Occipital lobe (tissue), 2 donors: ENCODE data around the gene SHISAL2A. TPM values are rescaled to one million over a fixed set of nuclear protein-coding genes. Genes with fewer than 3 reads are reported as not detected.
"Not testable (repeated sequence)": the region's sequence is repeated elsewhere in the genome, so short reads cannot be mapped to it uniquely, and the experiment has no call there.

Experiments used
- DNase-seq: peaks from one replicate; lab custom pipeline; 2025; lab: John Stamatoyannopoulos, UW
- total RNA-seq: library from RNA; depleted of rRNA; stranded (reverse); fragments of >200 nt; gene quantifications from one replicate; pipeline ENCODE4 v1.2.3, GENCODE V29; 2014

SHISAL2A gene
- total RNA-seq, 1 donor from 2014 or later, result not detected

DNA sequence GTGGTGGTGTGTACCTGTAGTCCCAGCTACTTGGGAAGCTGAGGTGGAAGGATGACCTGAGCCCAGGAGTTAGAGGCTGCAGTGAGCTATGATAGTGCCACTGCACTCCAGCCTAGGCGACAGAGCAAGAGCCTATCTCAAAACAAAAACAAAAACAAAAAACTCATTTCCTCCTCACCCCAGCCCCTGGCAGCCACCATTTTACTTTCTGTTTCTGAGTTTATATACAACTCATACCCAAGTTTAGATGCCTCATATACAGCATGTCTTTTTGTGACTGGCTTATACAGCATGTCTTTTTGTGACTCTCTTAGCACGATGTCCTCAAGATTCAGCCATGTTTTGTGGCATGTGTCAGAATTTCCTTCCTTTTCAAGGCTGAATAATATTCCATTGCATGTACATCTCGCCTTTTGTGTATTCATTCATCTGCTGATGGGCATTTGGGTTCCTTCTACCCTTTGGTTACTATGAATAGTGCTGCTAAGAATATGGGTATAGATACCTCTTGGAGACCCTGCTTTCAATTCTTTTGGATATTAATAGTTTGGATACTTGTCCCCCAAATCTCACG, 50.5 kb downstream of the SHISAL2A start:
- no peak for DNase-seq

DNA sequence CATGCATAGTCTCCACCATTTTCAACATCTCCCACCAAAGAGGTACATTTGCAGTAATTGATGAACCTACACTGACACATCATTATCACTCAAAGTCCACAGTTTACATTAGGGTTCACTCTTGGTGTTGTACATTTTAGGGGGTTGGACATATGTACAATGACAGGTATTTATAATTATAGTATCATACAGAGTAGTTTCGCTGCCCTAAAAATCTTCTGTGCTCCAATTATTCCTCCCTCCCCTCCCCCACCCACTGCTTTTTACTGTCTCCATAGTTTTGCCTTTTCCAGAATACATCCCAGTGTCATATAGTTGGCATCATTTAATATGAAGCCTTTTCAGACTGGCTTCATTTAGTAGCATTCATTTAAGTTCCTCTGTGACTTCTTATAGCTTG, 51.6 kb downstream of the SHISAL2A start:
- no peak for DNase-seq

DNA sequence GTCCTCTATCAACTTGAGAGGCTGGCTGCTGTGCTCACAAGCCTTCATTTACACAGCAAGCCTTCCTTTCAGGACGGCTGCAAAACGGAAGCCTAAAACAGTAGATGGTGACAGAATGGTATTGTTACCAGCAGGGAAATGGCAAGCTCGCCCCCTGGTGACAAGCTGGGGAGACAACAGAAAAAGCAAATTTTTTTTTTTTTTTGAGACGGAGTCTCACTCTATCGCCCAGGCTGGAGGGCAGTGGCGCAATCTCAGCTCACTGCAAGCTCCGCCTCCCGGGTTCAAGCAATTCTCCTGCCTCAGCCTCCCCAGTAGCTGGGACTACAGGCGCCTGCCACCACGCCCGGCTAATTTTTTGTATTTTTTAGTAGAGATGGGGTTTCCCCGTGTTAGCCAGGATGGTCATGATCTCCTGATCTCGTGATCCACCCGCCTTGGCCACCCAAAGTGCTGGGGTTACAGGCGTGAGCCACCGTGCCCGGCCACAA, 53.3 kb downstream of the SHISAL2A start:
- not testable (repeated sequence) for DNase-seq

DNA sequence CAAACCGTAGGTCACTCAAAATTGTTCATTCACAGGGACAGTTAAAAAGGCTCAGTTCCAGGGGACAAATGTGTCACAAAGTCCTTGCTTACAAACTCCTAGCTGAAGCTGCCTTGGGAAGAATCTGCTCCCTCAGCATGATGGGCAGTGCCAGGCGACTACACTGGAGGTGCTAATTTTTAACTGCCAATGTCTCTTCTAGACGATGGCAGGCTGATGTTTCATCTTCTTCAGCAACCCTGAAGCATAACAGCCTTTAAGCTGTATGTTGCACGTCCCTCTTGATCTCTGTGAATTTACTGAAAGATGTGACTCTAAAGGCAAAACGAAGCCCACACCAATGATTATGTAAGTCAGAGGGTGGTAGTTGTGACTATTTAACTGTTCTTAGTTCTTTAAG, 53.9 kb downstream of the SHISAL2A start:
- DNase-seq, result no peak

DNA sequence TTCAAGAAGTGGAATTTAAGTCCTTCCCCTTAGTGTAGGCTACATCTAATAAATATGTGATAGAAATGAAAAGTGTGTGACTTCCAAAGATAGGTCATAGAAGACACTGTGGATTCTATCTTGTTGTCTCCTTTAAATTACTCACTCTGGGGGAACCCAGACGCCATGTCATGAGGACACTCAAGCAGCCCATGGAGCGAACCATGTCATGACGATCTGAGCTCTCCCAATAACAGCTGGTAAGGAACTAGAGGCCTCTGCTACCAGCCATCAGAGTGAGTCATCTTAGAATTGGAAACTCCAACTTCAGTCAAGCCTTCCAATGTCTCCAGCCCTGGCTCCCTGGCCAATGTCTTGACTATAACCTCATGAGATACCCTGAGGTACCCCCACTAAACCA, 58.9 kb downstream of the SHISAL2A start:
- no peak for DNase-seq

DNA sequence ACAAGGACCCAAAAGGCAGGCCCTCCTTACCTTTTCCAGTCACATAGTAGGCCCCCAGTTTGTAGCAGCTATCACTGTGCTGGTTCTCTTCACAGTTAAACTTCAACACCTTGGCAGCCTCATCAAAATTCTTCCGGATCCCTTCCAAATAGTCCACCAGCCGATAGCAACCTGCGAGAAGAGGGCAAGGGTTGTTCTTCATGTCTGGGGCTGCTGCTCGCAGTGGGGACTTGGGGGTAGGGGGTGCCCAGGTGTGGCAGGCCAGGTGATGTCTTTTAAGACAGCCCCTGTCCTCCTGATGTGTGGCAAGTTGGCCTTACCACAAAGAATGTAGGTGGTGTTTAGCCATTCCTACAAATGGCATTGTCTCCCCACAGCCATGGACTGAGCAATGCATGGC, 59.7 kb downstream of the SHISAL2A start:
- DNase-seq, result no peak

DNA sequence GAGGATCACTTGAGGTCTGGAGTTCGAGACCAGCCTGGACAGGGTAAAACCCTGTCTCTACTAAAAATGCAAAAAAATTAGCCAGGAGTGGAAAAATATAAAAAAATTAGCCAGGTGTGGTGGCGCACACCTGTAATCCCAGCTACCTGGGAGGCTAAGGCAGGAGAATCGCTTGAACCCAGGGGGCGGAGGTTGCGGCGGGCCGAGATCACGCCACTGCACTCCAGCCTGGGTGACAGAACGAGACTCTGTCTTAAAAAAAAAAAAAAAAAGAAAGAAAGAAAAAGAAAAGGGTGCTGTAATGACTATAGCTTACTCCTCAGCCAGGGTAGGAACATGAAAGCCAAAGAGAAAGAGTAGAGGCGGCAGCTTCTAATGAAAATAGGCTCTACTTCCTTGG, 60.4 kb downstream of the SHISAL2A start:
- not testable (repeated sequence) for DNase-seq

DNA sequence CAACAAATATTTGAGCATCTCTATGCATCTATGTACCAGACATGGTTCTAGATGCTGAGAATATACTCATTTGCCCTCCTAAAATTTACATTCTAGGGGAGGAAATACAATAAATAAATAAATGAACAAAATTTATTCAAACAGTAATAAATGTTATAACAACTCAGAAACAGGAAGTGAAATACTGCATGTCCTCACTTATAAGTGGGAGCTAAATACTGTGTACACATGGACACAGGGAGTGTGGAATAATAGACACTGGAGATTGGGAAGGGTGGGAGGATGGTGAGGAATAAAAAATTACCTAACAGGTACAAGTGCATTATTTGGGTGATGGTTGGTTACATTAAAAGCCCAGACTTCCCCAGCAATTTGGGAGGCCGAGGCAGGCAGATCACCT, 60.9 kb downstream of the SHISAL2A start:
- DNase-seq, result no peak

DNA sequence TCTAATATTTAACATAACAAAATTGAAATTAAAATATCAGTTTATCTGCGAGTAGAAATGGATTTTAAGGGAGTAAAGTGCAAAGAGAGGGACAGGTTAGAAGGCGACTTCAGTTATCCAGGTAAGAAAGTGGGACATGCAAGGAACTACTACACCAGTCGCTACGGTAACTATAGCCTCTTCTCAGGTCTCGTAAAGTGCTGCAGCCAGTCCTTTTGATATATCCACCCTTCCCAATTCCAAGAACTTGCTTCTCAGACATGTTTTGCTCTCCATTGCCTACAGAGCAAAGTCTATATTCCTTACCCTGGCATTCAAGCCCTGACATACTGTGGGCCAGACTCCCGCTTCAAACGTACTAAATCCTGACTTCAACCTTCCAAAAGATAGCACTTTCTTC, 62.7 kb downstream of the SHISAL2A start:
- no peak for DNase-seq

DNA sequence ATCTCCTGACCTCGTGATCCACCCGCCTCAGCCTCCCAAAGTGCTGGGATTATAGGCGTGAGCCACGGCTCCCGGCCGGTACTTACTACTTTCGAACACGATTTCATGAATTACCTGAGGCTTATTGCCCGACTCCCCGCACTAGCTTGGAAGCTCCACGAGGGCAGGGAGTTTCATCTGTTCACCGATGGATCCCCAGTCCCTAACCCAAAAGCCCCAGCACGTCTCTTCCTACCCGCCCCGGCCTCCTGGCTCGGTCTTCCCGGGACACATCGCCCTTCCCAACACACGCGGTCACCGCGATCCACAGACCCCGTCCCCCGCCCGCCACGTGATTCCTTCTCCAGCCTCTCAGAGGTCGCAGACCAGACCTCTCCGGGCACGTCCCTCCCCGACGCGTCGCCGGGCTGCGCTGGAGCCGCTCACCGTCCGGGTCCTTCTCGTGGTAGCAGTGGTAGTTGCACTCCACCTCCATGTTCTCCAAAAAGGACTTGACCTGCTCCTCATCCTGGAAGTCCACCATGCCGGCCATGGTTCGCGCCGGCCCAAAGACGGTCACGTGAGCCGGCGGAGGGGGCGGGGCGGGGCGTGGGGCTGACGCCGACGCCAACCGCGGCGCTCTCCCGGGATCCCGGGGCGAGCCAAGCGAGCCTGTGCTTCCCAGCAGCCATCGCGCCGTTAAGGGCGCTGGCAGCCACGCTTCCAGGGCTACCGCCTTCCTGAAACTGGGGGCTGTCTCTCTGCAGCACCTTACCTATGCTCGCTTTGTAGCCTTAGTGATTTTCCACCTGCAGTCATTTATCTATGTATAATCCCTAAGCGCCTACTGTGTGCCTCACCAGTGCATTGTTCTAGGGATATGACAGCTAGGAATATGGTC, 65.1 kb downstream of the SHISAL2A start, which contains the start of gene COA7:
COA7 (minus strand) TSS at position 553 of the 880 bp plus-strand sequence; CDS start at position 532, 21 bp downstream.
- DNase-seq, result peak; percentile 80

DNA sequence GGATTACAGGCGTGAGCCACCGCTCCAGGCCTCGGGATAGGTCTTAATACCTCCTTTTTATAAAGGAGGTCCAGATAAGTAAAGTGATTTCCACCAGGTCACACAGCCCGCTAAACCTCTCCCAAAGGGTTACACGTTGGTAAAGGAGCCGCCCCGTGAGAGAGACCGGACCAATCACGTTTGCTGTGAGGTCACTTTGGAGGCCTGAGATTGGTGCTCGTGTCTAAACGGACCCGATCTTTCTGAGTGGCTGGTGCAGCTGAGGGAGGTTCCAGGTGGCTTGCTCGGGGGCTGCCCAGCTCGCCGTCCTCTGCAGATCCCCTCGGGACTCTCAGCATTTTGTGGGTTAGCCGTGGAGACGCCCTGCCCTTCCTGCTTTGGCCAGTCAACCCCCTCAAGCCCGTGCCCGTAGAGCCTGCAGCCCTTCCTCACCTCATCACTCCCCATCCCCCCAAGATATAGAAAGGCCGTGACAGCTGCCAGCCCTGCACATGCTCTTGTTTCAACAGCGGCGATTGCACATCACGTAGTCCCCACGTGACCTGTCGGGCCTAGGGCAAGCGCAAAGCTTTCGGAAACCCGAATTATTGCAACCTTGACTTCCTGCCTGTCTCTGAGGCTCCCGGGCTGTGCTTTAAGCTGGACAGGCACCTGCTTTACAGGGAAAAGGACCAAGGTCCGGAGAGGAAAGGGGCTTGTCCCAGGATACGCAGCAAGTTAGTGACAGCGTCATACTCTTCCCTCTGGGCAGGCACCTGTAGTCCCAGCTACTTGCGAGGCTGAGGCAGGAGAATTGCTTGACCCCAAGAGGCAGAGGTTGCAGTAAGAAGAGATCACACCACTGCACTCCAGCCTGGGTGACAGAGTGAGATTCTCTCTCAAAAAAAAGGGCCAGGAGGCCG, 70.2 kb downstream of the SHISAL2A start:
- peak; percentile 92 for DNase-seq

DNA sequence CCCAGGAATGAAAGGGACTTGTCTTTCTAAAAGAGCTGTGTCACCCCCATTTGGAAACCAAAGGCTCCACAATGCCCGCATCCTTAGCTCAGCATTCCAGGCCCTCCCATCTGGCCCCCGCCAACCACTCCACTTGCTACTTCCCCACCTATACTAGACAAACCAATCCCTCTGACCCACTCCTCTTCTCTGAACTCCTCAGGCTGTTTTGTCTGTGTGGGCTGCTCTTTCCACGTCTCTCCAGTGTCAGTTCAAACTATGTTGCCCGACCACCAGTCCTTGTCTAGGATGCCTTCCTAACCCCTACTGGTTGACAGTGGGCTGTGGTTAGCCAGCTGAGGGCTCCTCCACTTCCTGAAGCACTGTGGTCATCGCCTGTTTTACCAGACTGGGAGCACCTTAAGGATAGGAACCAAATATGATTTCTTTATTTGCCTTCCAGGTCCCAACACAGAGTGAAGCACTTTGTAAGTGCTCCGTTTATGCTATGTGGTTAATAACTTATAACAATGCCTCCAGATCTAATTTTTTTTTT, 73.2 kb downstream of the SHISAL2A start:
- no peak for DNase-seq

Other genes starting within 250 kb of the SHISAL2A start
- 0.94 TPM for gene ORC1, start 228.7 kb upstream of the SHISAL2A start, total RNA-seq
- gene PRPF38A, start 228.6 kb upstream of the SHISAL2A start, total RNA-seq, result 19.5 TPM
- 159 TPM for gene TUT4, start 80.1 kb upstream of the SHISAL2A start, total RNA-seq
- 20.9 TPM for gene GPX7, start 30.8 kb upstream of the SHISAL2A start, total RNA-seq
- gene COA7, start 65.2 kb downstream of the SHISAL2A start, total RNA-seq, result 25.6 TPM
- gene ZYG11B, start 93.3 kb downstream of the SHISAL2A start, total RNA-seq, result 162 TPM
- gene ZYG11A, start 209.6 kb downstream of the SHISAL2A start, total RNA-seq, result 0.47 TPM